Liver (tissue), 9 donors: ENCODE measurements around the gene JAM2. TPM values are rescaled to one million over a fixed set of nuclear protein-coding genes. Genes with fewer than 3 reads are reported as not detected.

Experiments used
- DNase-seq: peaks from one replicate; pipeline ENCODE4 v3.0.0-alpha.2; 2017; ENCODE audit warnings: low spot score
- H3K27ac ChIP-seq, 2 donors: one replicate each; pipeline ENCODE4 v1.7.0; 2013; ENCODE audit warnings: inconsistent platforms in 2 of 2, low read length in 2 of 2, control low read depth in 1 of 2, low read depth in 1 of 2, mild to moderate bottlenecking in 1 of 2
- H3K27me3 ChIP-seq, 4 donors: one replicate each; pipeline versions ENCODE4 v1.6.1 to v1.7.0; 2013; ENCODE audit warnings: low read length in 3 of 4, inconsistent platforms in 1 of 4, mild to moderate bottlenecking in 1 of 4, moderate library complexity in 1 of 4; ENCODE audit not compliant: control insufficient read depth in 4 of 4, insufficient read depth in 4 of 4
- H3K36me3 ChIP-seq, 4 donors: one replicate each; pipeline versions ENCODE4 v1.6.1 to v1.7.0; 2013; ENCODE audit warnings: low read length in 3 of 4, mild to moderate bottlenecking in 3 of 4, low read depth in 1 of 4, moderate library complexity in 1 of 4; ENCODE audit not compliant: control insufficient read depth in 4 of 4, insufficient read depth in 3 of 4
- H3K4me1 ChIP-seq, 4 donors: one replicate each; pipeline versions ENCODE4 v1.6.1 to v1.7.0; 2013; ENCODE audit warnings: low read length in 3 of 4, mild to moderate bottlenecking in 3 of 4, moderate library complexity in 1 of 4; ENCODE audit not compliant: control insufficient read depth in 4 of 4, insufficient read depth in 4 of 4
- H3K4me3 ChIP-seq, 3 donors: one replicate each; pipeline versions ENCODE4 v1.6.1 to v1.7.0; 2013; ENCODE audit warnings: low read length in 3 of 3, control low read depth in 1 of 3, low read depth in 1 of 3, mild to moderate bottlenecking in 1 of 3
- H3K9ac ChIP-seq, 2 donors: one replicate each; pipeline ENCODE4 v1.7.0; 2013; ENCODE audit warnings: low read length in 2 of 2, mild to moderate bottlenecking in 2 of 2, moderate library complexity in 2 of 2, control low read depth in 1 of 2, low read depth in 1 of 2
- H3K9me3 ChIP-seq, 4 donors: one replicate each; pipeline versions ENCODE4 v1.6.1 to v1.7.0; 2013; ENCODE audit warnings: low read length in 3 of 4; ENCODE audit not compliant: control insufficient read depth in 4 of 4
- ATF3 ChIP-seq: IDR thresholded peaks from 2 replicates; pipeline ENCODE4 v1.6.1; 2016; ENCODE audit warnings: antibody characterized with exemption
- CTCF ChIP-seq: fragments of 150-350 bp; IDR thresholded peaks from 2 replicates; pipeline ENCODE4 v1.5.1; 2017; ENCODE audit warnings: improper control_type of control experiment, low read depth, low read length; ENCODE audit not compliant: missing input control
- EGR1 ChIP-seq, 2 donors: IDR thresholded peaks; 2 replicates each; pipeline ENCODE4 v1.6.1; 2016 to 2018; ENCODE audit warnings: antibody characterized with exemption in 2 of 2, low read depth in 2 of 2
- FOXA1 ChIP-seq: IDR thresholded peaks from 2 replicates; pipeline ENCODE4 v1.6.1; 2016; ENCODE audit warnings: antibody characterized with exemption
- FOXA2 ChIP-seq: IDR thresholded peaks from 2 replicates; pipeline ENCODE4 v1.6.1; 2016; ENCODE audit warnings: antibody characterized with exemption
- GABPA ChIP-seq, 2 donors: IDR thresholded peaks in 1 of 2; conservative IDR thresholded peaks in 1 of 2; 2 replicates each; pipeline ENCODE4 v1.6.1; 2016; ENCODE audit warnings: antibody characterized with exemption in 2 of 2, mild to moderate bottlenecking in 1 of 2, moderate library complexity in 1 of 2
- HNF4A ChIP-seq, 2 donors: conservative IDR thresholded peaks; 2 replicates each; pipeline ENCODE4 v1.6.1; 2016; ENCODE audit warnings: antibody characterized with exemption in 2 of 2, mild to moderate bottlenecking in 2 of 2
- HNF4G ChIP-seq: IDR thresholded peaks from 2 replicates; pipeline ENCODE4 v1.6.1; 2016; ENCODE audit warnings: antibody characterized with exemption
- JUND ChIP-seq, 2 donors: IDR thresholded peaks; 2 replicates each; pipeline ENCODE4 v1.6.1; 2016; ENCODE audit warnings: antibody characterized with exemption in 2 of 2
- MAX ChIP-seq: IDR thresholded peaks from 2 replicates; pipeline ENCODE4 v1.6.1; 2016; ENCODE audit warnings: antibody characterized with exemption
- NR2F2 ChIP-seq: IDR thresholded peaks from 2 replicates; pipeline ENCODE4 v1.6.1; 2016; ENCODE audit warnings: antibody characterized with exemption
- RAD21 ChIP-seq, 2 donors: IDR thresholded peaks; 2 replicates each; pipeline ENCODE4 v1.6.1; 2016; ENCODE audit warnings: antibody characterized with exemption in 2 of 2, mild to moderate bottlenecking in 2 of 2
- REST ChIP-seq: IDR thresholded peaks from 2 replicates; pipeline ENCODE4 v1.6.1; 2016; ENCODE audit warnings: antibody characterized with exemption, mild to moderate bottlenecking
- RXRA ChIP-seq, 2 donors: IDR thresholded peaks; 2 replicates each; pipeline ENCODE4 v1.6.1; 2017 to 2018; ENCODE audit warnings: antibody characterized with exemption in 2 of 2, mild to moderate bottlenecking in 1 of 2
- SP1 ChIP-seq: IDR thresholded peaks from 2 replicates; pipeline ENCODE4 v1.6.1; 2018; ENCODE audit warnings: antibody characterized with exemption, mild to moderate bottlenecking
- TAF1 ChIP-seq: conservative IDR thresholded peaks from 2 replicates; pipeline ENCODE4 v1.6.1; 2016; ENCODE audit warnings: antibody characterized with exemption, mild to moderate bottlenecking
- YY1 ChIP-seq: IDR thresholded peaks from 2 replicates; pipeline ENCODE4 v1.6.1; 2016; ENCODE audit warnings: antibody characterized with exemption, mild to moderate bottlenecking
- ZBTB33 ChIP-seq: IDR thresholded peaks from 2 replicates; pipeline ENCODE4 v1.6.1; 2016; ENCODE audit warnings: antibody characterized with exemption
- WGBS: extraction: QIAGEN DNeasy Blood & Tissue Kit; methylation state at CpG from one replicate; pipeline ENCODE4 v1.1.7; 2013; 5-methylcytosine and 5-hydroxymethylcytosine counted together
- polyA plus RNA-seq, 2 donors: library from polyadenylated mRNA; stranded (reverse) in 1 of 2; unstranded in 1 of 2; fragments of 200-250 nt in 1 of 2; fragments of >200 nt in 1 of 2; fragmentation: Nextera tagmentation in 1 of 2; extraction: Ambion mirVana in 1 of 2; gene quantifications; one replicate each; pipeline versions ENCODE4 v1.2.1 to v1.2.3, GENCODE V29; 2013 to 2015
- total RNA-seq, 2 donors: library from RNA; depleted of rRNA; stranded (reverse); fragments of >200 nt; gene quantifications; one replicate each; pipeline ENCODE4 v1.2.3, GENCODE V29; 2014
- donor health status: healthy.
- donor health status: healthy.
- donor health status: healthy.
- donor health status: healthy.
- donor health status: healthy.

Gene JAM2
- total and polyA plus RNA-seq, 4 donors, result 0.89 to 2.0 (median 1.3) TPM

- TF ChIP-seq FOXA2 (no peak), EGR1 (IDR thresholded peaks at IDR 0.05; ENCODE audit: low read depth in 2 of 2) (no peak), HNF4G (no peak), NR2F2 (peak; percentile 50), SP1 (no peak), CTCF (no peak)
- no peak overlapping the region for H3K4me3 ChIP-seq
- no peaks in the 10 kb centered on the region for H3K9me3 ChIP-seq
- no peaks in the 10 kb centered on the region for H3K27me3 ChIP-seq
- H3K4me1 ChIP-seq, result no peaks in the 10 kb centered on the region
- no peaks in the 10 kb centered on the region for H3K36me3 ChIP-seq
- WGBS, result 57% methylated on average over 2 of the region's 2 CpGs
- DNase-seq, result no peak
- H3K9ac ChIP-seq, result no peak overlapping the region
- no peak overlapping the region for H3K27ac ChIP-seq
Measured at GRCh38 chr21:25626757-25627156, 12.3 kb upstream of the JAM2 start.

GRCh38 chr21:25632296-25632695 lies 6.8 kb upstream of the JAM2 start:
- 99% methylated on average over 2 of the region's 2 CpGs for WGBS
- DNase-seq, result no peak
- no peak overlapping the region for H3K9ac ChIP-seq
- peaks cover 0 to 3% (median 0%) of the 10 kb centered on the region in 4 donors for H3K27me3 ChIP-seq
- H3K4me1 ChIP-seq, result no peaks in the 10 kb centered on the region
- no peaks in the 10 kb centered on the region for H3K36me3 ChIP-seq
- no peak for TF ChIP-seq RAD21 (IDR thresholded peaks at IDR 0.05)
- TF ChIP-seq FOXA2, result no peak
- TF ChIP-seq REST, result no peak
- no peak for TF ChIP-seq JUND (IDR thresholded peaks at IDR 0.05)
- TF ChIP-seq TAF1, result no peak
- TF ChIP-seq ZBTB33, result no peak
- no peak for TF ChIP-seq GABPA (IDR thresholded peaks at IDR 0.05 in 1 of 2, conservative IDR thresholded peaks at IDR 0.05 in 1 of 2)
- TF ChIP-seq RXRA (IDR thresholded peaks at IDR 0.05), result no peak
- TF ChIP-seq CTCF, result no peak
- TF ChIP-seq HNF4G, result no peak
- TF ChIP-seq YY1, result no peak
- no peak for TF ChIP-seq SP1
- TF ChIP-seq ATF3, result no peak
- TF ChIP-seq NR2F2, result no peak
- TF ChIP-seq FOXA1, result no peak
- no peak for TF ChIP-seq EGR1 (IDR thresholded peaks at IDR 0.05; ENCODE audit: low read depth in 2 of 2)
- no peak for TF ChIP-seq MAX
- TF ChIP-seq HNF4A (conservative IDR thresholded peaks at IDR 0.05), result no peak
- no peak overlapping the region for H3K4me3 ChIP-seq
- no peak overlapping the region for H3K27ac ChIP-seq
- no peaks in the 10 kb centered on the region for H3K9me3 ChIP-seq
